KOPT-K1 (cell line): ENCODE measurements around the gene TRANK1.

Source experiments
- H3K27ac ChIP-seq: fragments of 200-600 bp; sonication (generic); 2 replicates; pipeline ENCODE4 v1.5.1; 2016; ENCODE audit warnings: antibody characterized with exemption, mild to moderate bottlenecking, low read depth, low read length; ENCODE audit not compliant: poor library complexity, severe bottlenecking
- H3K36me3 ChIP-seq: fragments of 200-600 bp; sonication (generic); 2 replicates; pipeline ENCODE4 v1.5.1; 2017; ENCODE audit warnings: antibody characterized with exemption, mild to moderate bottlenecking, low read length, moderate library complexity; ENCODE audit not compliant: insufficient read depth
- H3K9me3 ChIP-seq: fragments of 200-600 bp; sonication (generic); 2 replicates; pipeline ENCODE4 v1.5.1; 2017; ENCODE audit warnings: antibody characterized with exemption, low read length, mild to moderate bottlenecking; ENCODE audit not compliant: insufficient read depth, poor library complexity, severe bottlenecking

TRANK1 gene

GRCh38 chr3:36871379-36872126 lies 73.3 kb downstream of the TRANK1 start:
- H3K9me3 ChIP-seq, result no peaks in the 10 kb centered on the region
- H3K27ac ChIP-seq, result no peak overlapping the region

GRCh38 chr3:36868614-36869436 lies 76.0 kb downstream of the TRANK1 start:
- no peak overlapping the region for H3K27ac ChIP-seq
- no peaks in the 10 kb centered on the region for H3K9me3 ChIP-seq
- no peaks in the 10 kb centered on the region for H3K36me3 ChIP-seq

More at GRCh38 chr3:36871379-36872126, 73.3 kb downstream of the TRANK1 start:
- H3K36me3 ChIP-seq, result no peaks in the 10 kb centered on the region

- no peak overlapping the region for H3K27ac ChIP-seq
- no peaks in the 10 kb centered on the region for H3K36me3 ChIP-seq
- H3K9me3 ChIP-seq, result no peaks in the 10 kb centered on the region
Observed at GRCh38 chr3:36867810-36868209, 77.0 kb downstream of the TRANK1 start.

- H3K27ac ChIP-seq, result no peak overlapping the region
- no peaks in the 10 kb centered on the region for H3K36me3 ChIP-seq
Observed at GRCh38 chr3:36866368-36866767, 78.5 kb downstream of the TRANK1 start.

GRCh38 chr3:36864180-36865053 lies 80.4 kb downstream of the TRANK1 start:
- Histone ChIP-seq H3K9me3 (no peaks in the 10 kb centered on the region), H3K27ac (peak overlapping the region; percentile 3), H3K36me3 (peaks cover 19% of the 10 kb centered on the region)

More at GRCh38 chr3:36866368-36866767, 78.5 kb downstream of the TRANK1 start:
- no peaks in the 10 kb centered on the region for H3K9me3 ChIP-seq

GRCh38 chr3:36862076-36862755 lies 82.6 kb downstream of the TRANK1 start:
- Histone ChIP-seq H3K27ac (no peak overlapping the region), H3K36me3 (peaks cover 36% of the 10 kb centered on the region), H3K9me3 (no peaks in the 10 kb centered on the region)

GRCh38 chr3:36859494-36859893 lies 85.4 kb downstream of the TRANK1 start:
- Histone ChIP-seq H3K36me3 (peaks cover 62% of the 10 kb centered on the region), H3K9me3 (no peaks in the 10 kb centered on the region), H3K27ac (no peak overlapping the region)

GRCh38 chr3:36852071-36852470 lies 92.8 kb downstream of the TRANK1 start:
- no peak overlapping the region for H3K27ac ChIP-seq
- H3K36me3 ChIP-seq, result peaks cover 64% of the 10 kb centered on the region
- no peaks in the 10 kb centered on the region for H3K9me3 ChIP-seq

- peaks cover 63% of the 10 kb centered on the region for H3K36me3 ChIP-seq
- H3K27ac ChIP-seq, result no peak overlapping the region
- H3K9me3 ChIP-seq, result no peaks in the 10 kb centered on the region
Observed at GRCh38 chr3:36850743-36851142, 94.1 kb downstream of the TRANK1 start.

- no peak overlapping the region for H3K27ac ChIP-seq
- H3K9me3 ChIP-seq, result peaks cover 4% of the 10 kb centered on the region
- peaks cover 58% of the 10 kb centered on the region for H3K36me3 ChIP-seq
Observed at GRCh38 chr3:36846406-36846805, 98.4 kb downstream of the TRANK1 start.

GRCh38 chr3:36843065-36844051 lies 101.5 kb downstream of the TRANK1 start:
- Histone ChIP-seq H3K27ac (no peak overlapping the region), H3K9me3 (peaks cover 9% of the 10 kb centered on the region), H3K36me3 (peaks cover 48% of the 10 kb centered on the region)

GRCh38 chr3:36842275-36842674 lies 102.6 kb downstream of the TRANK1 start:
- no peak overlapping the region for H3K27ac ChIP-seq
- H3K9me3 ChIP-seq, result peaks cover 9% of the 10 kb centered on the region
- peaks cover 46% of the 10 kb centered on the region for H3K36me3 ChIP-seq

GRCh38 chr3:36840453-36840921 lies 104.4 kb downstream of the TRANK1 start:
- Histone ChIP-seq H3K9me3 (peaks cover 9% of the 10 kb centered on the region), H3K36me3 (peaks cover 31% of the 10 kb centered on the region), H3K27ac (no peak overlapping the region)
